NCI-H1105 treated with DMSO at 0.1 percent for 48 hours (cell line): ENCODE data around the gene IYD.

Experiments used
- DNase-seq: peaks from one replicate; lab custom pipeline; 2025; lab: John Stamatoyannopoulos, UW

Gene IYD, protein sequence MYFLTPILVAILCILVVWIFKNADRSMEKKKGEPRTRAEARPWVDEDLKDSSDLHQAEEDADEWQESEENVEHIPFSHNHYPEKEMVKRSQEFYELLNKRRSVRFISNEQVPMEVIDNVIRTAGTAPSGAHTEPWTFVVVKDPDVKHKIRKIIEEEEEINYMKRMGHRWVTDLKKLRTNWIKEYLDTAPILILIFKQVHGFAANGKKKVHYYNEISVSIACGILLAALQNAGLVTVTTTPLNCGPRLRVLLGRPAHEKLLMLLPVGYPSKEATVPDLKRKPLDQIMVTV

GRCh38 chr6:150368762-150369161, at the start of gene IYD:
IYD (plus strand) TSS chr6:150369012; CDS start chr6:150369032, 20 bp downstream.
- no peak for DNase-seq

DNA sequence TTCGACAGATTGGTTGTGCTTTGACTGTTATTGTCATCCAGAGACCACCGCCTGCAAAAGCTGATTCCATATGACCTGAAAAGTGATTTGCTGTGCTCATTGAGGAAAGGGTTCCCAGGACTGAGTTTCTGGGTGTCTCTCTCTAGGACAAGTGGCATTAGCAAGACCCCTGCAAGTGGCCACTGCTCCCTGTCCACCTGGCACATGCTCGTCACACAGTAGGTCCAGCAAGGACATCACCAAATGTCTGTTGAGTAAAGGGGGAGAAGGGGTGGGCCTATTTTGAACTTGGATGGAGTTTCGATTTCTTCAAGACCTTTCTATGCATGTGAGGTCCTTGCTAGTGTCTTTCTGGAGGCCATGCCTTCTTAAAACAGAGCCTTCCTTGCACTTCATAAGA, 48.9 kb upstream of the IYD start:
- no peak for DNase-seq

- DNase-seq: no peak
These were observed 48.4 kb upstream of the IYD start for GRCh38 chr6:150320442-150320841.

DNA sequence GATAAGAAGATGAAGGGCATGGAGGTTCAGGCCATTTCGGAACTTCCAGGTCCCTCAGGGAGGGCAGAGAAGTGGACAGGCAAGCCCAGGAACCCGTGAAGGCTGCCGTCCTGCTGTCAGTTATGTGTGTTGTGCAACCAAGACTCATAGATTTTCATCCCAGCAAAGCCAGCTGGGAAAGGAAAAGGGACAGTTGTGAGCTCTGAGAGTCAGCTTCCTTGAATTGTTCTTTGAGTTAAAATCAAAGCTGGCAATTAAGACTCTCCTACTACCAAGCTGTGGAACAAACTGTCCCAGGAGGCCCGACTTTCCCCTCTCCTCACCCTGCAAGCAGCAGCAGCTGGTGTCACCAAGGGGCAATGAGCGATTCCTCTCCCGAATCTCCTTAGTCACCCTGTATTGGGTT, 46.3 kb upstream of the IYD start:
- DNase-seq: no peak

DNA sequence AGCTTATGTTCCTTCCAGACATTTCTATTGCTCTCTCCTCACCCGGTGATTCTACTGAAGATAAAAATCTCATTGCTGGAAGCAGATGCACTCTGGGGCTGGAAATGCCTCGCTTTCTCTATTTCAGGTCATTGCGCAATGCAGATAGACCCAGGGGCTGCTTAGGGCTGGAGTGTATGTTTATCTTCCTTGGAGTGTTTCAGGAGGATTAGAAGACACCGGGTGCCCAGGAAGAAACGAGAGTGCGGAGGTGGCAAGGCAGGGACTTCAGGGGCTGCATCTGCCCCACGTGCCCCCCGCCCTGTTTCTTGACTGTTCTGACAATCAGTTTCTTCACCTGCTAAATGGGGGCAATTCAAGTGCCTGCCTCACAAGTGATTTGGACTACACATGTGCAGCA, 45.6 kb upstream of the IYD start:
- no peak for DNase-seq

DNA sequence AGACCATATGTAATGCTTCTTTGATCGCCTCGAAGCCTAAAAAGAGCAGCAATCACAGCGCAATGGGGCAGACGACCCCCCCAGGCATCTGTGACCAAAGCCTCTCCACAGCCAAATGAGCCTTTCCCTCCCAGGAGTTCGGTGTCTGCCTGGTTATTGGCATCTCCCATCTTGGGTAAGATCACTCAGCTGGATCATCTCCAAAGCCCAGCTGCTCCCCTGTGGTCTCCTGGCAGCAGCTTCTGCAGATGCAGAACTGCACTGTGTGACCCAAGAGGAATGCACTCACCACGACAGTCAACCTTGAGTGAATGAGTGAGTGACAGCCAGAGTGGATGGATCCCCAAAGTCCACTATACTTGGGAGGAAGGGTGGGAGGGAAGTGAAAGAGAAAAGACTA, 44.8 kb upstream of the IYD start:
- no peak for DNase-seq

DNA sequence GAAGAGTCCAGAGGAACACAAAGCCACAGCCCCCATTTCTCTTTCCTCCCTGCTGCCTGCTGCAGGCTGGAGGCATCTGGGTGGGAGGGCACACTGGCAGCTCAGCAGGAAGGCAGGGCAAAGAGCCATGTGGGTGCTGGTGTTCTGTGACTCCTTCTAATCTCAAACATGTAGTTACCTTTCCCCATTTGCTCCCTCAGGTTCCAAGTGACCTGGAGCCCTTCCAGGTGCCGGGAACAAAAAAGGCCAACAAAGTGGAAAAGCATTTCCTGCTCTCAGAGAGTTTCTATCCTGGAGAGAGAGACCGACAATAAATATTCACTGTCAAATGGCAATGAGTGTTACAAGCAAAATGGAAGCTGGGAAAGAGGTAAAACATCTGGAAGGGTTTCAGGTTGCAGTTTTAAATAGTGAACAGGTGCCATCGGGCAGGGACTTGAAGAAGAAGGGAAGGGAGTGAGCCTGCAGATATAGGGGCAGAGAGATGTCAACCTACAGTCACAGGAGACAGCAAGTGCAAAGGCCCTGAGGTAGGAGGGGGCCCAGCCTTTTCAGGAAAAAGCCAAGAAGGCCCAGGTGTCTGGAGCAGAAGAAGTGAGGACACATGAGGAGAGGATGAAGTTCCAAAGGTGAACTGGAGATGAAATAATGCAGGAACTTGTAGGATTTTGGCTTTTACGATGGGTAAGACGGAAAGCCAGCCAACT, 43.6 kb upstream of the IYD start:
- no peak for DNase-seq

- DNase-seq: no peak
These were observed 41.6 kb upstream of the IYD start for GRCh38 chr6:150327117-150327774.

- DNase-seq: no peak
These were observed 39.9 kb upstream of the IYD start for GRCh38 chr6:150328744-150329405.

GRCh38 chr6:150331344-150331743, 37.5 kb upstream of the IYD start:
- no peak for DNase-seq

GRCh38 chr6:150332939-150333584, 35.8 kb upstream of the IYD start:
- DNase-seq: no peak

DNA sequence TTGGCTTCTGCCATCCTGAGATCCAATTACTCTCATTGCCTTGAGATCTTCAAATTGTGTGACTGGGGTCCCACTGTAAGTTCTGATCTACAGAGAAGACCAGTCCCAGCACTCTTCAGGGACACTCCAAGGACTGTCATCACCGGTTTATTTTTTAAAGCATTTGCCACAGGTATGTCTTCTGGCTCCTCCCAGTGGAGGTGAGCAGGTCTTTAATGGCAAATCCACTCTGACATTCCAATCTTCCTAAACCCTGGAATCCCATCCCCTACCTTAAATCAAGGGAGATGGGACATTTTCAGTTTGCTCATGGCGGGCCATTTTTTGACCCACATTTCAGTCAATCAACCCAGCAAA, 35.2 kb upstream of the IYD start:
- DNase-seq: no peak

DNA sequence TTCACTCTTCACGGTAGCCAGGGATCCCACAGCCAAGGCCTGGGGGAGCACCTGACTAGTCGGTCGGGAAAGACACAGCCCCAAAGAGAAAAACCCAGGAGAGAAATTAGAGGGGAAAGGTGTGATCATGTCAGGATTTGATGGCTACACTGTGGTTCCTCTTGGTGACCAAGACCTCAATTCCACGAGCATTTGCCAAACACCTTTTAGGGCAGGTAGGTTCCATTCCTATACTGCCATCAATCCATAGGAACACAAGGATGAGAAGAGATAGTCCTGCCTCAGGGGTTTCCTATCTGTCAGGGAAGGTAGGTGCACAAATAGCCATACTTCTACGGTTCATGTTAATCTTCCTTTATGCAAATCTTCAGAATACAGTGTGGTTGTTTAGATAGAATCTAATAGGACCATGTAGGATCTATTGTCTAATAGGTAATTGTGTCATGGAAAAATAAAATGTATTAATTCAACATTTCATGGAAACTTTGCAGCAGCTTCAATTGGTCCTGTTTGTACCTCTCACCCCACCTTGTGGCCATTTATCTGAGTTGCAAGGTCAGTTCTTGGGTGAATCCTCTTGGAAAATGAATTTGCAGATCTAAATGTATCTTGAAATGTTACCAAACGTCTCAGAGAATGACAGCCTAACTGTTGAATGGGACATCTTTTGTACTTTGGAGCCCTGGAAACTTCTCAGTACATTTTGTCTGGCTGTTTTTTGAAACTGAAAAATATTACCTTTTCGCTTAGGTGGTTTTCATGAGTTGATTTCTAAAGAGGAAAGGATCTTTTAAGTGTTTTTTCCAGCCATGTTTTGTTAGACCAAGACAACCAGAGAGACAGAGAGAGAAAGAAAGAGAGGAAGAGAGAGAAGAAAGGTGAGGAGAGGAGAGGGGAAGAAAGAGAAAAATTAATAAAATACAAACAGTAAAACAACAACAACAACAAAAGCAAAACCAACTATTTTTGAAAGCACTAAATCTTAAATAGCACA, 33.7 kb upstream of the IYD start:
- peak; percentile 62 for DNase-seq

DNA sequence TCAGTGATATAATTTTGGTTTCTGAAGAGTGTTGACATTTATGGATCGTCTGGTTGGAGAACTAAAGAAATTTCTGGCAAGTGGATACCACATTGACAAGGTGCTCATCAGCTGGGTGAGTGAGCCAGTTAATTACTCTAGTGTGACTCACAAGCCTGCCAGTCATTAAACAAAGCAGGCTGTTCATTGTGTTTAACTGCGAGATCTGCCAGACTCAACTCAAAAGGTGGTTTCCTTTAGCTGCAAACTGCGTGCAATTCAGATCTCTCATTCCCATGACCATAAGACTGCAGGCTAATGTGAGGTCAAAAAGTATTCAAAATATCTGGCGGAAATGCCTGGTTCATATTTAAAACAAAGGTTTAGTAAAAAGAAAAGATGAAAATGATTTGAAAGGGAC, 32.5 kb upstream of the IYD start:
- peak; percentile 55 for DNase-seq

DNA sequence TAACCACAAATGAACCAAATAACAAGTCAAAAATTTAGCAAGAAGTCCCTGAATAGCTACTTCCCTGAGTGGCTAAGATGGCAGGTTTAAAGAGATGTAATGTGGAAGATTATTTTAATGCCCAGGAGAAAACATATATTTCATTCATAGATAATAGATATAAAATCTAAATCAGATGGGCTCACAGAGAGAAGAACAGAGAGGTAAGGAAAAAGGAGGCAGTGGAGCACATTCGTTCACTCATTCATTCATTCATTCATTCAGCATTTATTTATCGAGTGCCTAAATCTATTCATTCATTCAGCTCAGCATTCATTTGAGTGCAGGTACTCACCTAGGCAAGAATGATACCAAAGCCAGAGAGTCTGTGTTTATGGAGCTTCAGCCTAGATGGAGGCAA, 32.1 kb upstream of the IYD start:
- DNase-seq: no peak

- DNase-seq: no peak
These were observed 26.7 kb upstream of the IYD start for GRCh38 chr6:150342126-150342525.

DNA sequence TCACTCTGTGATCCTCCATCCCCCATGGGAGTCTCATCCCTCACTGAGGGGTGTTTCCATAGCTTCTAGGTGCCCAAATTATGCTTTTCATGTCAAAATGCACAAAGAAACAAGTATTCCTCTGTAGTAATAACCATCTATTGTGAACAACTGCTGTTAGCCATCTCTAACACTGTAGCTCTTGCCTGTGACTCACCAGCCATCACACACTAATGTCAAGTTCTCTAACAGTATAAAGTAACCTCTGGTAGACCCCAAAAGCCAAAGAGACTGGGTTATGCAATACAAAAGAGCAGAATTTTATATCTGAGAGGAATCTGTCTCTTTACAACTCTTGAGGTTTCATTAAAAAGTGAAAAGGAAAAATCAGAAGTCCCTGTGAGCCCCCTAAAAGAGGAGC, 25.4 kb upstream of the IYD start:
- no peak for DNase-seq

GRCh38 chr6:150345781-150346180, 23.0 kb upstream of the IYD start:
- DNase-seq: no peak

GRCh38 chr6:150346346-150346745, 22.5 kb upstream of the IYD start:
- peak; percentile 12 for DNase-seq

DNA sequence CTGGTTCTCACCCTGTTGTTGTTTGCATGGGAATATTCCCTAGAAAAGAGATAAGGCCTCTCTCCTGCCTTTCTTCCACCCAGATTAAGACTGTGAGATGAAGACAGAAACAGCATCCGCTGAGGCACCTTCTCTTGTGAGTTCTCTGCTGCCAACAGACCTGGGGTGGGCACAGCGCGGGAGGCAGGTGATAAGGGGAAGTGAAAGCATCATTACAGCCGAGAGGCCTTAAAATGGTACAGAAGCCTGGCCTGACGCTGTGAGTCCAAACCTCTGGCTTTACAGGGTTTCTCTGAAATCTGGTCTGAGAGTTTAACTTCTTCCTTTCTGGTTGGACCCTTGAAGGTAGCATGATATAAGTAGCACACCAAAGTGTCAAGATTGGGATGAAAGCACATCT, 21.0 kb upstream of the IYD start:
- DNase-seq: no peak

GRCh38 chr6:150349546-150349945, 19.3 kb upstream of the IYD start:
- DNase-seq: no peak
